Type B pancreatic cell (in vitro differentiated cells): ENCODE data around the gene ZSCAN10. TPM values are rescaled to one million over a fixed set of nuclear protein-coding genes. Genes with fewer than 3 reads are reported as not detected.

Source experiments
- DNase-seq: peaks from one replicate; pipeline ENCODE4 v3.0.0; 2021; ENCODE audit warnings: mixed read lengths; ENCODE audit not compliant: unreplicated experiment; ENCODE audit errors: extremely low spot score
- H3K27ac Mint-ChIP-seq: 2 replicates; pipeline ENCODE4 v1.8.0; 2021; ENCODE audit warnings: mild to moderate bottlenecking, mixed read lengths
- H3K27me3 Mint-ChIP-seq: 2 replicates; pipeline ENCODE4 v1.8.0; 2021; ENCODE audit warnings: mixed read lengths
- H3K36me3 Mint-ChIP-seq: 2 replicates; pipeline ENCODE4 v1.8.0; 2021; ENCODE audit warnings: mixed read lengths
- H3K4me1 Mint-ChIP-seq: one replicate; pipeline ENCODE4 v1.8.0; 2021; ENCODE audit warnings: mixed read lengths; ENCODE audit not compliant: unreplicated experiment
- H3K4me3 Mint-ChIP-seq: 2 replicates; pipeline ENCODE4 v1.8.0; 2021; ENCODE audit warnings: mild to moderate bottlenecking, mixed read lengths
- H3K9me3 Mint-ChIP-seq: 2 replicates; pipeline ENCODE4 v1.8.0; 2021; ENCODE audit warnings: mixed read lengths
- CTCF ChIP-seq: fragments of 200-600 bp; sonication (generic); conservative IDR thresholded peaks from 2 replicates; pipeline ENCODE4 v1.5.0; 2021; ENCODE audit warnings: antibody characterized with exemption, mild to moderate bottlenecking
- total RNA-seq: library from RNA; stranded (reverse); gene quantifications from 2 replicates; pipeline ENCODE4 v1.2.1, GENCODE V29; 2021; ENCODE audit warnings: low replicate concordance

ZSCAN10 gene
- total RNA-seq, 1 donor from 2014 or later, result not detected

GRCh38 chr16:3145151-3145550 lies 46.1 kb upstream of the ZSCAN10 start:
- TF ChIP-seq CTCF, result no peak
- peaks cover 6% of the 10 kb centered on the region for H3K36me3 Mint-ChIP-seq

GRCh38 chr16:3144321-3144983 lies 45.4 kb upstream of the ZSCAN10 start:
- H3K27ac Mint-ChIP-seq, result no peak overlapping the region

More at GRCh38 chr16:3145151-3145550, 46.1 kb upstream of the ZSCAN10 start:
- Mint-ChIP-seq H3K4me1 (no peaks in the 10 kb centered on the region), H3K4me3 (no peak overlapping the region), H3K9me3 (no peaks in the 10 kb centered on the region), H3K27me3 (no peaks in the 10 kb centered on the region), H3K27ac (no peak overlapping the region)
- no peak for DNase-seq

GRCh38 chr16:3143598-3144320 lies 44.7 kb upstream of the ZSCAN10 start:
- DNase-seq, result no peak
- TF ChIP-seq CTCF, result no peak
- Mint-ChIP-seq H3K27me3 (no peaks in the 10 kb centered on the region), H3K36me3 (peaks cover 6% of the 10 kb centered on the region), H3K4me3 (no peak overlapping the region), H3K4me1 (no peaks in the 10 kb centered on the region), H3K27ac (no peak overlapping the region), H3K9me3 (no peaks in the 10 kb centered on the region)

More at GRCh38 chr16:3144321-3144983, 45.4 kb upstream of the ZSCAN10 start:
- Mint-ChIP-seq H3K36me3 (peaks cover 6% of the 10 kb centered on the region), H3K27me3 (no peaks in the 10 kb centered on the region), H3K9me3 (no peaks in the 10 kb centered on the region), H3K4me1 (no peaks in the 10 kb centered on the region), H3K4me3 (no peak overlapping the region)
- DNase-seq, result no peak
- TF ChIP-seq CTCF, result no peak

- H3K4me1 Mint-ChIP-seq, result no peaks in the 10 kb centered on the region
- H3K27ac Mint-ChIP-seq, result no peak overlapping the region
- H3K9me3 Mint-ChIP-seq, result no peaks in the 10 kb centered on the region
- peaks cover 6% of the 10 kb centered on the region for H3K36me3 Mint-ChIP-seq
- no peaks in the 10 kb centered on the region for H3K27me3 Mint-ChIP-seq
- no peak overlapping the region for H3K4me3 Mint-ChIP-seq
- DNase-seq, result no peak
- TF ChIP-seq CTCF, result no peak
Observed at GRCh38 chr16:3143189-3143588, 44.1 kb upstream of the ZSCAN10 start.

- Mint-ChIP-seq H3K9me3 (no peaks in the 10 kb centered on the region), H3K27ac (peak overlapping the region; percentile 39), H3K4me3 (no peak overlapping the region), H3K4me1 (no peaks in the 10 kb centered on the region), H3K36me3 (peaks cover 6% of the 10 kb centered on the region), H3K27me3 (no peaks in the 10 kb centered on the region)
- no peak for TF ChIP-seq CTCF
- DNase-seq, result no peak
Observed at GRCh38 chr16:3142770-3143169, 43.7 kb upstream of the ZSCAN10 start.
